GM12874 (cell line): Measurements from ENCODE around the gene ERC1.

Source experiments
- CTCF ChIP-seq: IDR thresholded peaks from 2 replicates; pipeline ENCODE4 v1.5.1; 2011; ENCODE audit warnings: low read depth, mild to moderate bottlenecking, control low read depth, low read length, moderate library complexity; ENCODE audit not compliant: insufficient read depth

Gene ERC1

DNA sequence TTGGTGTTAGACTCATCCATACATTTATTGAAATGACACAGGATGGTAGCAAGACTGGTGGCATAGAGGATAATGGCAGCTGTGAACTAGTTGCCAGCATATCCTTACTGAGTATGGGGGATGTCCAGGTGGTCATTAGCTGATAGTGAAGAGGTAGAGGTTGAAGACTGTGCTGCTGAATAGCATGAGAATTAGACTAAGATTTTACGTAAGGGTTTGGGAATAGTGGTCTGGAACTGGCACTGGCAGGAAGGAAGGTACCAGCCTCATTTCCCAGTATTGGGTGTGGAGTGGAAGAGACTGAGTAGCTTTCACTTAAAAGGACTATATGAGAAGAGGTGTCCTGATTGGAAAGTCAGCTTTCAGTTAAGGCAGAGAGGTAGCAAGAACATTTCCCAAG lies 6.5 kb downstream of the ERC1 start:
- TF ChIP-seq CTCF, result no peak

GRCh38 chr12:998020-998874 lies 7.2 kb downstream of the ERC1 start:
- no peak for TF ChIP-seq CTCF

GRCh38 chr12:1001507-1001906 lies 10.5 kb downstream of the ERC1 start:
- TF ChIP-seq CTCF, result no peak

DNA sequence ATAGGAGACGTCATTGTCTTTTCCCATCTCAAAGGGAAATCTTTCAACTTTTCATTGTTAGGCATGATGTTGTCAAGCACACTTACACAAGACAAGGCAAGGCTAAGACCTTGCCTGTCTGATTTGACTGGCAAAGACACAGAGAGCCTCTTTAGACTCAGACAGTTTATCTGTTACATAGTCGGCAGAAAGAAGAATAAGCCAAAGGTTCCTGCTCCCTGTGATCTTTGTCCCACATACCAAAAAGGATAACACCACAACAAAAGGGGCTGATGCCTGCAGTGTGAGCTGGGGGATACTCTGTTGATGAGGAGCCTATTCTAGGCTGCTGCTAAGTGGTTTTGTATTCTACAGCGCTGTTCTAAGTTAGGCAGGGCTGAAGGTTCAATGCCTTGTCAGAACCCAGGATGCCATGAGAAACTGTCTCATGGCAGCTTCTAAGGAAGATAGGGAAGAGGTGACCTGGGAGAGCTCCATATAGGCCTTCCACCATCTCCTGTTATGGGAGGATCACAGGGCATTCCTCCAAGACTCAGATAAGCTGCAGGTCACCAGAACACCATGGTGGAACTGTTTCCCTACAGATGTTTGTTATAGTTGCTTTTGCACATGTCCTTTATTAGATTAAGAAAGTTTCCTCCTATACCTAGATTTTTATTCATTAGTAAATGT lies 12.7 kb downstream of the ERC1 start:
- no peak for TF ChIP-seq CTCF

DNA sequence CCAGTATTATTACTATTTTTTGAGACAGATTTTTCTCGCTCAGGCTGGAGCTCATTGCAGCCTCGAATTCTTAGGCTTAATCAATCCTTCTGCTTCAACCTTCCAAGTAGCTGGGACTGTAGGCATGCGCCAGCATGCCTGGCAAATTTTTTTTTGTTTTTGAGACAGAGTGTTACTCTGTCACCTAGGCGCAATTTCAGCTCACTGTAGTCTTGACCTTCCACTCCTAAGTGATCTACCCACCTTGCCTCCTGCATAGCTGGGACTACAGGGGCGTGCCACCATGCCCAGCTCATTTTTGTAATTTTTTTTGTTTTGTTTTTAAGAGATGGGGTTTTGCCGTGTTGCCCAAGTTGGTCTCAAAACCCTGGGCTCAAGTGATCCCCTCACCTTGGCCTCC lies 15.2 kb downstream of the ERC1 start:
- no peak for TF ChIP-seq CTCF

- no peak for TF ChIP-seq CTCF
Observed at GRCh38 chr12:1007276-1007675, 16.3 kb downstream of the ERC1 start.

DNA sequence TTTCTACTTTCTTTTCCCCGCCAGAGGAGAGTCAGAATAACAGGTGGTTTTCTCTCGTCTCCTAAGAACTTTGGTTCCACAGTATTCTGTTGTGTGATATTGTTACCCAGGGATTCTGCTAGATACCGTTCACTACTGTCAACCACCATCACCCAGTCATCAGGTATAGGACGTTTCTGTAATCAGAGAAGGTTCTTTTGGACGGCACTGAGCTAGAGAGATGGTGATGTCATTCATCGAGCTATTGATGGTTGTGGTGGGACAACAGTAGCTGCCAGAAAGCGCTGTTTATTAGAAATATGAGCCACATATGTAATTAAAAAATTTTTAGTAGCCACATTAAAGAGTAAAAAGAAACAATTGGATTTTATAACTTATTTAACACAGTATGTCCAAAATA lies 17.0 kb downstream of the ERC1 start:
- no peak for TF ChIP-seq CTCF
